ENCODE results near the gene INPP4B. TPM values are rescaled to one million over a fixed set of nuclear protein-coding genes. Genes with fewer than 3 reads are reported as not detected.

The INPP4B gene
- total RNA-seq, 1 experiment from 2014 or later: 0.07 TPM

DNA sequence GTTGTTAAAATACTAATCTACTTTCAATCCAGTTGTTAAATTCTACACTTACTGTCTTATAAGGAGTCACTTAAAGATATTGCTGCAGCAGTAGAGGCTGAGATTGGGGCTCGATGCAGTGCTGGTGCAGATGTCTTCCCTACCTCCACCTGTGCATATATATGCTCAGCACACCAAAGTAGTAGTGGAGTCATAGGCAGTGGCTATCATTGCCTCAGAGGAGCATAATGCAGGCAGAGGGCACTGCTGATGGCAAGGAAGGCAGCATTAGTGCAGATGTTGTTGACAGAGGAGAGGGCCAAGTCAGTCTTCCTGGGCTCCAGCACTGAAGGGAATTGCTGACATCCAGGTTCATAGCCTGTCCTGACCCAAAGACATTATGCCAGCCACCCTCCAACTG is 35.1 kb downstream of the INPP4B start:
- H3K9me3 ChIP-seq (ENCODE audit: control insufficient read depth, low read depth, low read length): no peaks in the 10 kb centered on the region
- no peak overlapping the region for H2BK20ac ChIP-seq (ENCODE audit: low read depth, low read length, poor library complexity, severe bottlenecking)
- H2BK5ac ChIP-seq (ENCODE audit: insufficient read length, low read length): no peak overlapping the region
- no peak overlapping the region for H3K56ac ChIP-seq (ENCODE audit: insufficient read length, low read depth, low read length)
- no peak overlapping the region for H2BK120ac ChIP-seq (ENCODE audit: low read depth, low read length, poor library complexity, severe bottlenecking)
- no peaks in the 10 kb centered on the region for H4K20me1 ChIP-seq (ENCODE audit: control insufficient read depth, insufficient read depth, insufficient read length)
- WGBS (ENCODE audit: extremely low coverage, insufficient read length, low lambda C conversion rate): no CpG with 5 or more reads among the region's 1 CpG
- no peak overlapping the region; a peak in 1 of 7 replicates for H3K27ac Mint-ChIP-seq
- no peak overlapping the region for H3K18ac ChIP-seq (ENCODE audit: insufficient read length, low read depth, low read length)
- H3K9me3 Mint-ChIP-seq: no peaks in the 10 kb centered on the region
- DNase-seq: no peak
- no peaks in the 10 kb centered on the region for H3K4me1 Mint-ChIP-seq
- H2BK15ac ChIP-seq (ENCODE audit: low read depth, low read length): no peak overlapping the region
- no peaks in the 10 kb centered on the region for H3K27me3 Mint-ChIP-seq (ENCODE audit: low read depth)
- no peak overlapping the region for H2BK12ac ChIP-seq (ENCODE audit: insufficient read length, low read depth, low read length)
- H3K23ac ChIP-seq (ENCODE audit: insufficient read length, low read depth, low read length): no peak overlapping the region
- no peak for TF ChIP-seq CTCF (conservative IDR thresholded peaks at IDR 0.05)
- H3T11ph ChIP-seq (ENCODE audit: low read length): no peak overlapping the region
- no peak overlapping the region for H3K14ac ChIP-seq (ENCODE audit: insufficient read depth, low read length)
- no peak overlapping the region for H3K4me2 ChIP-seq (ENCODE audit: insufficient read depth, insufficient read length, low read length)
- no peaks in the 10 kb centered on the region for H3K79me2 ChIP-seq (ENCODE audit: insufficient read depth, low read length)
- H4K8ac ChIP-seq (replicated peaks; ENCODE audit: insufficient read length, low read depth, low read length): no peak overlapping the region
- no peaks in the 10 kb centered on the region for H3K36me3 Mint-ChIP-seq (ENCODE audit: insufficient read depth in 1 of 3, low read depth in 3 of 3)
- H4K91ac ChIP-seq (ENCODE audit: insufficient read length, low read depth, low read length): no peak overlapping the region
- no peak overlapping the region for H2AK5ac ChIP-seq (ENCODE audit: insufficient read length, low read length)
- H3K9ac ChIP-seq (ENCODE audit: extremely low read depth, insufficient read length, low read length): no peak overlapping the region
- no peak overlapping the region for H3K27ac ChIP-seq (ENCODE audit: insufficient read length, low read depth, low read length)
- no peak overlapping the region for H3K4me3 Mint-ChIP-seq
- H4K5ac ChIP-seq (ENCODE audit: insufficient read length, low read depth, low read length): no peak overlapping the region
- H3K4ac ChIP-seq (ENCODE audit: low read depth, low read length): no peak overlapping the region
- H3K4me1 ChIP-seq (ENCODE audit: insufficient read depth, low read length): no peaks in the 10 kb centered on the region
- H2AFZ ChIP-seq (ENCODE audit: low read length): no peak overlapping the region
- no peaks in the 10 kb centered on the region for H3K23me2 ChIP-seq (ENCODE audit: insufficient read length, low read depth, low read length, poor library complexity, severe bottlenecking)
- no peaks in the 10 kb centered on the region for H3K79me1 ChIP-seq (ENCODE audit: insufficient read depth, low read depth, low read length, poor library complexity, severe bottlenecking)
- H3K27me3 ChIP-seq (ENCODE audit: insufficient read depth, low read length): no peaks in the 10 kb centered on the region

Data from H9 (cell line).